ENCODE measurements around the gene CREB5.
"Not testable (repeated sequence)": the region's sequence is repeated elsewhere in the genome, so short reads cannot be mapped to it uniquely, and the experiment has no call there.

Gene CREB5

GRCh38 chr7:28550580-28551186 is 138.4 kb downstream of the CREB5 start:
- ChIA-PET CTCF (interaction anchor here (0.6 to 2.5 kb wide), 9 partner anchors 8 to 76 kb away, joined by 3 to 10 read pairs (median 3); no protein-coding TSS in a partner anchor), POLR2A (no interaction called here)
- TF ChIP-seq CTCF (IDR thresholded peaks at IDR 0.05; ENCODE audit: control extremely low read depth, extremely low read depth, low read depth, missing control alignments): no peak
- no peak for DNase-seq (ENCODE audit: extremely low spot score)

GRCh38 chr7:28551331-28551730 is 139.0 kb downstream of the CREB5 start:
- DNase-seq (ENCODE audit: extremely low spot score): no peak
- TF ChIP-seq CTCF (IDR thresholded peaks at IDR 0.05; ENCODE audit: control extremely low read depth, extremely low read depth, low read depth, missing control alignments): no peak
- POLR2A ChIA-PET: no interaction called here
- CTCF ChIA-PET: interaction anchor here (0.6 to 2.5 kb wide), 8 partner anchors 9 to 75 kb away, joined by 3 to 10 read pairs (median 4); no protein-coding TSS in a partner anchor

GRCh38 chr7:28551766-28552165 is 139.4 kb downstream of the CREB5 start:
- POLR2A ChIA-PET; DNase-seq (ENCODE audit: extremely low spot score): not testable (repeated sequence)
- CTCF ChIA-PET: interaction anchor here (0.6 to 2.5 kb wide), 6 partner anchors 9 to 74 kb away, joined by 3 to 10 read pairs (median 4); no protein-coding TSS in a partner anchor

- ChIA-PET POLR2A (no interaction called here), CTCF (interaction anchor here (0.7 to 2.8 kb wide), 3 partner anchors 11 to 18 kb away, joined by 3 to 19 read pairs (median 3); no protein-coding TSS in a partner anchor)
- no peak for DNase-seq (ENCODE audit: extremely low spot score)
- no peak for TF ChIP-seq CTCF (IDR thresholded peaks at IDR 0.05; ENCODE audit: control extremely low read depth, extremely low read depth, low read depth, missing control alignments)
Observed at GRCh38 chr7:28554802-28555471, 142.6 kb downstream of the CREB5 start.

GRCh38 chr7:28556025-28556424 is 143.7 kb downstream of the CREB5 start:
- ChIA-PET POLR2A (no interaction called here), CTCF (interaction anchor here (0.7 to 2.8 kb wide), 6 partner anchors 8 to 19 kb away, joined by 3 to 19 read pairs (median 6); no protein-coding TSS in a partner anchor)
- TF ChIP-seq CTCF (IDR thresholded peaks at IDR 0.05; ENCODE audit: control extremely low read depth, extremely low read depth, low read depth, missing control alignments): no peak
- no peak for DNase-seq (ENCODE audit: extremely low spot score)

GRCh38 chr7:28556671-28557070 is 144.4 kb downstream of the CREB5 start:
- POLR2A ChIA-PET: no interaction called here

More at GRCh38 chr7:28556671-28557070, 144.4 kb downstream of the CREB5 start:
- no peak for DNase-seq (ENCODE audit: extremely low spot score)
- no peak for TF ChIP-seq CTCF (IDR thresholded peaks at IDR 0.05; ENCODE audit: control extremely low read depth, extremely low read depth, low read depth, missing control alignments)
- CTCF ChIA-PET: interaction anchor here (0.7 to 2.8 kb wide), 8 partner anchors 9 to 66 kb away, joined by 3 to 19 read pairs (median 4); no protein-coding TSS in a partner anchor
